Esophagus squamous epithelium (tissue), 5 donors: ENCODE data around the gene CDON. TPM values are rescaled to one million over a fixed set of nuclear protein-coding genes. Genes with fewer than 3 reads are reported as not detected.
"Not testable (repeated sequence)": the region's sequence is repeated elsewhere in the genome, so short reads cannot be mapped to it uniquely, and the experiment has no call there.

Experiments used
- DNase-seq: peaks from one replicate; lab custom pipeline; 2025; lab: John Stamatoyannopoulos, UW
- H3K27ac ChIP-seq, 4 donors: fragments of 200-600 bp; sonication (generic); one replicate each; pipeline ENCODE4 v1.5.1; 2016 to 2019; ENCODE audit warnings: mild to moderate bottlenecking in 1 of 4
- H3K27me3 ChIP-seq, 4 donors: fragments of 200-600 bp; sonication (generic); 1 replicate in 3 of 4; 2 replicates in 1 of 4; pipeline versions ENCODE4 v1.5.1 to v1.6.0; 2017 to 2021; ENCODE audit warnings: antibody characterized with exemption in 1 of 4
- H3K36me3 ChIP-seq, 3 donors: fragments of 200-600 bp; sonication (generic); one replicate each; pipeline ENCODE4 v1.5.1; 2016 to 2019
- H3K4me1 ChIP-seq, 3 donors: fragments of 200-600 bp; sonication (generic); one replicate each; pipeline ENCODE4 v1.5.1; 2017 to 2019
- H3K4me3 ChIP-seq, 4 donors: fragments of 200-600 bp; sonication (generic); 1 replicate in 3 of 4; 2 replicates in 1 of 4; pipeline ENCODE4 v1.5.1; 2016 to 2019; ENCODE audit warnings: mild to moderate bottlenecking in 2 of 4, moderate library complexity in 1 of 4
- H3K9me3 ChIP-seq, 3 donors: fragments of 200-600 bp; sonication (generic); one replicate each; pipeline ENCODE4 v1.5.1; 2016 to 2019
- CTCF ChIP-seq, 6 experiments: fragments of 450-650 bp in 4 of 6; fragments of 200-600 bp in 2 of 6; sonication (generic) in 2 of 6; IDR thresholded peaks; one replicate each; pipeline ENCODE4 v1.5.1; 2016 to 2019; ENCODE audit warnings: antibody characterized with exemption in 6 of 6, mild to moderate bottlenecking in 4 of 6, moderate library complexity in 4 of 6
- POLR2A ChIP-seq, 4 donors: fragments of 450-650 bp; IDR thresholded peaks; one replicate each; pipeline ENCODE4 v1.6.1; 2017; ENCODE audit warnings: antibody characterized with exemption in 4 of 4, mild to moderate bottlenecking in 4 of 4, moderate library complexity in 3 of 4
- WGBS, 2 donors: methylation state at CpG; one replicate each; pipeline ENCODE4 v1.1.5; 2018; 5-methylcytosine and 5-hydroxymethylcytosine counted together
- intact Hi-C: fragments of 100-400 bp; cut with DNase I; formaldehyde crosslinking; loops from one replicate; pipeline ENCODE4 v1.15.0; 2022
- total RNA-seq, 4 donors: library from RNA; depleted of rRNA; stranded (reverse); fragments of >200 nt; gene quantifications; one replicate each; pipeline ENCODE4 v1.1.0, GENCODE V29; 2016
- donor health status: DM: yes; HTN: yes; CAD: no.

The CDON gene
- total RNA-seq, 4 donors from 2014 or later, result 2.5 to 5.5 (median 3.4) TPM

DNA sequence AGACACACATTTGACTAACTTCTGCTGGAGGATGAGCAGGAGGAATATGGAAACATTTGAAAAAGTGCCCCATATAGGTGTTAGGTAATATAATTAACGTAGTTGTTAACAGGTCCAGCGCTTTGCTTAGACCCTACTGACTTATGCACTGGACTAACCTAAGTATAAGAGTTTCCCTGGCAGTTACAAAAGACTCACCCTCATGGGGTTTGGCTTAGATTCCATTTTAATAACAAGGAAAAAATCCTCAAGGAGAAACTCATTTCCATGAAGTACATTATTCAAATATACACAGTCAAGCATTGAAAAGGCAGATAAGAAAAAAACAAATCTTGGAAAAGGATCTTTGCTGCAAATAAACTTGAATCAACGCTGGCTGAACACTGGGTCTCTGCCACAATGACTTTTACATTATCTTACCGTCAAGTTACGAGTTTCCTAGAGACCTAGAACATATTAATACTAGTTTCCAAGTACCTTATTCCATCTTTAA, 27.7 kb downstream of the CDON start:
- peaks cover 0 to 5% (median 0%) of the 10 kb centered on the region in 4 donors for H3K27me3 ChIP-seq
- intact Hi-C loops, result no loop called here
- no peak overlapping the region for H3K27ac ChIP-seq
- no peak overlapping the region for H3K4me3 ChIP-seq
- TF ChIP-seq CTCF (IDR thresholded peaks at IDR 0.05) (no peak), POLR2A (IDR thresholded peaks at IDR 0.05) (no peak)
- H3K9me3 ChIP-seq, result no peaks in the 10 kb centered on the region
- DNase-seq, result no peak
- H3K36me3 ChIP-seq, result no peaks in the 10 kb centered on the region
- 65 to 80% methylated on average over 5 of the region's 5 CpGs for WGBS, 2 donors
- H3K4me1 ChIP-seq, result peaks cover 0 to 19% (median 0%) of the 10 kb centered on the region in 3 donors

- Histone ChIP-seq H3K36me3 (no peaks in the 10 kb centered on the region), H3K4me1 (peaks cover 0 to 16% (median 0%) of the 10 kb centered on the region in 3 donors), H3K9me3 (no peaks in the 10 kb centered on the region), H3K27ac (no peak overlapping the region), H3K27me3 (peaks cover 0 to 5% (median 0%) of the 10 kb centered on the region in 4 donors), H3K4me3 (no peak overlapping the region)
- 47 to 54% methylated on average over 10 of the region's 10 CpGs for WGBS, 2 donors
- TF ChIP-seq CTCF (IDR thresholded peaks at IDR 0.05) (no peak), POLR2A (IDR thresholded peaks at IDR 0.05) (no peak)
- intact Hi-C loops, result no loop called here
- DNase-seq, result no peak
These were observed 28.4 kb downstream of the CDON start for GRCh38 chr11:126034039-126034932.

DNA sequence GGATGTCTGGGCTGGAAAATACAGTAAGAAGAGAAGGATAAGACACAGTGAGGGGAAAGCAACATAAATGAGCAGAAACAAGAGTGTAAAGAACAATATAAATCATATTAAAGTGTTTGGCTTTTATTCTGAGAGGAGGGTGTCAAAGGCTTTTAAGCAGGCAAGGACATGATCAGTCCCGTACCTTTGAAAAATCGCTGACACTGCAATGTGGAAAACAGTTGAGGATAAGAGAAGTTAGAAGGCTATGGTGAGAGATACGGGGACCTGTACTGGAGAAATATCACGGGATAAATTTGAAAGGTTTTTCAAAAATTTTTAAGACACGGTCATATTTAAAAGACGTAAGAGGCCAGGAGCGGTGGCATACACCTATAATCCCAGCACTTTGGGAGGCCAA, 30.3 kb downstream of the CDON start:
- H3K4me1 ChIP-seq, result peaks cover 0 to 14% (median 0%) of the 10 kb centered on the region in 3 donors
- no peaks in the 10 kb centered on the region for H3K9me3 ChIP-seq
- no peaks in the 10 kb centered on the region for H3K36me3 ChIP-seq
- 69 to 78% methylated on average over 7 of the region's 7 CpGs for whole genome bisulfite sequencing, 2 donors
- no peak overlapping the region for H3K4me3 ChIP-seq
- DNase-seq, result no peak
- intact Hi-C loops, result no loop called here
- TF ChIP-seq POLR2A (IDR thresholded peaks at IDR 0.05) (no peak), CTCF (IDR thresholded peaks at IDR 0.05) (no peak)
- H3K27me3 ChIP-seq, result peaks cover 0 to 5% (median 0%) of the 10 kb centered on the region in 4 donors
- no peak overlapping the region for H3K27ac ChIP-seq

DNA sequence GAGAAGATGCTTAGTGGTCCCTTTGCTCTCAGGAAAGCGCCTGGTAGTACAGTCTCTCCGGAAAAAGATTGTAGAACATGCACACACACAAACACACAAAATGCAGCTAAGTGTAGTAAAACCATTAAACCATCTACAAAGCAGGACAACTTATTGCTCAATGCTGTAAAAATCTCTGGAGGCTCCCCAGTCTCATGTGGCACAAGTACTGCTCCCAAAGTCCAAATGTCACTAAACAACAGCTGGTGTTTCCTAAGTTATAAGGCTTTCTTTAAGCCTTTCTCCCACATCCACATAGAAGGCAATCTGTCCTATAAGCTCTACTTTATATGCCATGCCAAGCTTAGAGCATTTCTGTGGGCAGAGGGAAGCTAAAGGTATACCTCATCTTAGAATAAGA, 32.9 kb downstream of the CDON start:
- no peaks in the 10 kb centered on the region for H3K9me3 ChIP-seq
- WGBS, 2 donors, result 80% methylated on average over 2 of the region's 2 CpGs; no CpG with 5 or more reads in 1 of the 2 donors
- intact Hi-C loops, result no loop called here
- H3K27ac ChIP-seq, result no peak overlapping the region
- no peaks in the 10 kb centered on the region for H3K36me3 ChIP-seq
- TF ChIP-seq POLR2A (IDR thresholded peaks at IDR 0.05) (no peak), CTCF (IDR thresholded peaks at IDR 0.05) (no peak)
- no peak for DNase-seq
- H3K4me3 ChIP-seq, result no peak overlapping the region
- H3K27me3 ChIP-seq, result no peaks in the 10 kb centered on the region
- peaks cover 0 to 26% (median 0%) of the 10 kb centered on the region in 3 donors for H3K4me1 ChIP-seq

GRCh38 chr11:126029237-126029636, 33.4 kb downstream of the CDON start:
- intact Hi-C loops, result no loop called here
- WGBS, 2 donors, result 72 to 83% methylated on average over 4 of the region's 4 CpGs
- Histone ChIP-seq H3K4me1 (peaks cover 0 to 24% (median 0%) of the 10 kb centered on the region in 3 donors), H3K27me3 (no peaks in the 10 kb centered on the region), H3K36me3 (no peaks in the 10 kb centered on the region), H3K9me3 (no peaks in the 10 kb centered on the region), H3K27ac (no peak overlapping the region), H3K4me3 (no peak overlapping the region)
- no peak for DNase-seq
- TF ChIP-seq POLR2A (IDR thresholded peaks at IDR 0.05), result no peak
- TF ChIP-seq CTCF (IDR thresholded peaks at IDR 0.05), result no peak

DNA sequence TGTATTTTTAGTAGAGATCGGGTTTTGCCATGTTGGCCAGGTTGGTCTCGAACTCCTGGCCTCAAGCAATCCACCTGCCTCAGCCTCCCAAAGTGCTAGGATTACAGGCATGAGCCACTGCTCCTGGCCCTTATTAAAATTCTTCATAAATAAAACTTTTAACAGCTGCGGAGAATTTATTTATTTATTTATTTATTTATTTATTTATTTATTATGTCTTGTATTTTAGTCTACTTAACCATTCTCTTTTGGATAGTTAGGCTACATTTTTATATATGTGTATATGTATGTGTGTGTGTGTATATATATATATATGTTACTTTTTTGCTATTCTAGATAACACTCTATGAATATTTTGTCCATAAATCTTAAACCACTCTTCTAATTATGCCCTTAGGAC, 34.1 kb downstream of the CDON start:
- H3K9me3 ChIP-seq, intact Hi-C loops, H3K4me3 ChIP-seq, H3K27ac ChIP-seq, H3K36me3 ChIP-seq, H3K27me3 ChIP-seq, DNase-seq: not testable (repeated sequence)
- peaks cover 0 to 18% (median 0%) of the 10 kb centered on the region in 3 donors for H3K4me1 ChIP-seq
- 88 to 92% methylated on average over 3 of the region's 3 CpGs for WGBS, 2 donors
